GM18499 (cell line): ENCODE data around the gene CNKSR2.

Experiments
- ATAC-seq: cut with Tn5 transposase; IDR thresholded peaks from one replicate; pipeline ENCODE4 v1.9.1; 2021; ENCODE audit warnings: moderate number of reproducible peaks; ENCODE audit not compliant: insufficient read depth, unreplicated experiment

Gene CNKSR2

DNA sequence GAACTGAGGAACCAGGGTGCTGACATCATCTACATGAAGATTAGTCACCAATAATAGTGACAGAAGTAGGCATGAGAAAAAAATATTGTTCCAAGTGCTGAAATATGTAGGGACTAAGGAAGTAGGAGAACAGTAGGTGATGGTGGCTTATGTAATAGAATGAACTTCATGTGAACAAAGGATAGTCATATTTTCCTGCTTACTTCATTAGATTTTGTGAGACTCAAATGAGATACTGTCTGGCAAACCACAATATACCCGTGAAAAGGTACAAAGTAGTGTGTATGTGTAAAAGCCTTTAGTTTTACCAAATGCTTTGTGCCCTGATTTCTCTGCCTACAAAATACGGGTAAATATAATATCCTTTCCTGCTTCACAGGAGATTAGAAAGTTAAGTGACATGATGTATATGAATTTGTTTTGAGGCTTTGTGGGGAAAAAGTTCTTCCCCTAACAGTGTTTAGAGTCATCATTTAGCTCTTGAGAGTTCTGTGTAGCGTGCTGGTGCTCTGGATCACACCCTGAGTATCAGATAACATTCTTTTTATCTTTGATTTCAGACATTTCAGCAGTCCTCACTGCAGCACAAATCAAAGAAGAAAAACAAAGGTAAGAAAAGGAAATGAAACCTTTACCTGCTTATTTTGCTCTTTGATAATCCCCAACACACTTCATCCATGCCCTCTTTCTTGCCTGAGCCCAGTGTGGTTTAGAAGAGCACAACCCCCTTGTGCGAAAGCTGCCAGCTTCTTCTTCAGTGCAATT lies 216.0 kb downstream of the CNKSR2 start:
- no peak for ATAC-seq

GRCh38 chrX:21606002-21606401 lies 231.8 kb downstream of the CNKSR2 start:
- ATAC-seq = no peak

DNA sequence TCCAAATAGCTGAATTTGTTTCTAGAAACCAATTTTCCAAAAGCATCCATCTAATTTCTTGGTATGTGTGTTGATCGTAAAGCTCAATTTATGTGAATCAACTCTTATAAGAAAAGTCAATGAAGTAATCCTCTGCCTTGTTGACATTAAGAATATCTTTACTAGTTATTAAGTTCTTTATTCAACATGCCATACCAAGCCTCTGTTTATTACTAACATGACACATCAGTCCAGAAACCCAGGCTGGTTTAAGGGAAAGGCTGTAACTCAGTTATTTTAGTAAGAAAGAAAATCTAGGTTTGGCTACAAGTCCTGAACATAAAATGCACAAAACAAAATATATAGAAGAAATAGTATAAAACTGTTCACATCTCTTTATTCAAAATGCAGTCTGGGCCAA lies 235.9 kb downstream of the CNKSR2 start:
- ATAC-seq = no peak

DNA sequence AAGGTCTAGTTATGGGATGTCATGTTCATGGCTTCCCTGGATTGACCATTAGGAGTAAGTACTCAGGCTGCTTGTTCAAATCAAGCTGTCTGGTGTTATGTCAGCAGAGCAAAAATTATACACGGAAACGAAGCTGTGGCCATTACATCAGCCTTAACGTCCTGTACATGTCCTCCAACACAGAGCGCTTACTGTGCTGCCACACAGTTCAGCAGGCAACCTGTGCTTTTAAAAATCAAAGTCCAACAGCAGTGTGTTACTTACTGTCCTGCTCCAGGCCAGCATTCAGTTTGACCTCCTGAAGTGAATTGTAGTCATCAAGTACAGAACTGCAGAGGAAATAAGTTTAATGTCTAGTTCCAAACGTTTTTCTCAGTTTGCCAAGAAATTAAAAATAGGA lies 237.9 kb downstream of the CNKSR2 start:
- no peak for ATAC-seq

GRCh38 chrX:21616386-21616785 lies 242.2 kb downstream of the CNKSR2 start:
- no peak for ATAC-seq

DNA sequence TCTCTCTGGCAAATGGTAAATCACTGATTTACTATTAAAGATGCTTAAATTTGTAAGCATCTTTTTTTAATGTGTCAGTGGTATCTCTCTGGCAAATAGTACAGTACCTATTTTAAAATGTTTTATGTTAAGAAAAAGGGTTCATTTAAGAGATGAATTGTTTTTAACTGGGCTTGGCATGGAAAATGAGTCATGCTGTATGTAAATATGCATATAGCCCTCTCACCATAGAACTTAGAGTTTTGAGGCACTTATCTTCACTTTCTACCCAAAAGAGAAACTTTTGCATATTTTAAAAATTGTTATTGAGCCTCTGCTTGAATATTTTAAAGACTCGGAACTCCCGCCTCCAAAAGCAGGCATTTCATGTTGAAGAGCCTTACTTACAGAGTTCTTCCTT lies 246.0 kb downstream of the CNKSR2 start:
- ATAC-seq = no peak

DNA sequence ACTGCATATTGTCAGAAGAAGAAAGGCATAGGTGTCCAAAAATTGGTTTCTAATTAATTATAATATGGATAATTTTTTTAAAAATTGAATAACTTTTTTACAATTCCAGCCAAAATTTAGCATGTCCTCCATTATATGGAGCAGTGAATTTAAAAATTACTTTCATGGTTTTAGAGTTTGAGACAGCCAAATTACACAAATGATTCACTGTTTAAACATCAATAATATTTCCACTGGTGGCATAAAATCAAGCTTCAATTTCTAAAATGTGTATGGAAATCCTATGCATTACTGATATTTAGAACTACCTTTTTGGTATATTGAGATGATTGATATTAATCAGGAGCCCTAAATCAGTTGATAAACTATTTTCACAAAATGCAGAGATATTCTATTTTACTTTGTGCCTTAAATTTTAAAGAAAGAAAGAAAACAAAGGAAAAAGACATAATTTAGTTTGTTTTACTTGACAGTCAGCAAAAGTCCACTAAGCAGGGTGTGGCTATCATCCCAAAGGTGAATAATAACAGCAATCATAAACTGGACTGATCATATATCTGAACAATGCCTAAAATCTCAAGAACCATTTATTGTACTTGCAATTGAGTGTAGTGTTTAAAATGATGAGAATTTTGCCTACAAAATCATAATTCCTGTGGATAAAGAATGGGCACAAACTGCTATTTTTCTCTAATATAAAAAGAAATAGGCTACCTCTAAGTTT lies 249.7 kb downstream of the CNKSR2 start:
- ATAC-seq = no peak

GRCh38 chrX:21632027-21632426 lies 257.8 kb downstream of the CNKSR2 start:
- no peak for ATAC-seq

DNA sequence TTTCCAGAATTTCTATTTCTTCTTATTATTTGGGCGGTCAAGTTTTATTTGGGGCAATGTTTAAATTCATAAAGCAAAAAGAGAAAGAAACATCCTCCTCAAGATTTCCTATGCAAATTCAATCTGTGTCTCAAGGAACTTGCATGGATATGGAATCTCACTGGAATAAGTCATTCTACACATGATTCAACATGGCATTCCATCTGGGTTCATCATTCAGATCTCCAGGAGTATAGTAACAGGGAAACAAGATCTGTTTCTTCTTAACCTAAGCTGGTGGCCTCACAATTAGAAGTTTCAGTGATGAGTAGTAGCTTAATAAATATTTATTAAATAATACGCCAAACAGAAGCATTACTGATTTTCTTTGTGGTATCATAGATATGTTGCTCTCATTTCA lies 264.1 kb downstream of the CNKSR2 start:
- ATAC-seq = no peak

DNA sequence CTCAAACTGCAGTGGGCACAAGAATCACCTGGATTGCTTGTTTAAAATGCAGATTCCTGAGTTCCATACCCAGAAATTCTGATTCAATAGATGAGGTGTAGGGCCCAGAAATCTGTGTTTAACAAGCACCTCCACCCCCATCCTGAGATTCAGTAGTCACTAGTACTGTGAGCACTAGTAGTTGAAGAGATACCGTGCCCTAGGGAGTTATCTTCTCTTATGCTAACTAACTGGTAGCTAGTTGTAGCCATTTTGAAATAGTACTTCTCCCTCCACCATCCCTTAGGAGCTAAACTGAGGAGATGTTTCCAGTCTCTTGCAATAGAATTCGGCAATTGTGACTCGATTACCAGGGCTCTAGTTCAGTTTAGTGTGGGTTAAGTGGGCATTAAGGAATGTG lies 265.6 kb downstream of the CNKSR2 start:
- ATAC-seq = no peak

- no peak for ATAC-seq
Measured at GRCh38 chrX:21645431-21645830, 271.2 kb downstream of the CNKSR2 start.

- ATAC-seq = no peak
Measured at GRCh38 chrX:21645886-21646285, 271.7 kb downstream of the CNKSR2 start.

GRCh38 chrX:21655901-21656586 lies 281.8 kb downstream of the CNKSR2 start:
- no peak for ATAC-seq

- ATAC-seq = no peak
Measured at GRCh38 chrX:21656587-21657317, 282.5 kb downstream of the CNKSR2 start.

DNA sequence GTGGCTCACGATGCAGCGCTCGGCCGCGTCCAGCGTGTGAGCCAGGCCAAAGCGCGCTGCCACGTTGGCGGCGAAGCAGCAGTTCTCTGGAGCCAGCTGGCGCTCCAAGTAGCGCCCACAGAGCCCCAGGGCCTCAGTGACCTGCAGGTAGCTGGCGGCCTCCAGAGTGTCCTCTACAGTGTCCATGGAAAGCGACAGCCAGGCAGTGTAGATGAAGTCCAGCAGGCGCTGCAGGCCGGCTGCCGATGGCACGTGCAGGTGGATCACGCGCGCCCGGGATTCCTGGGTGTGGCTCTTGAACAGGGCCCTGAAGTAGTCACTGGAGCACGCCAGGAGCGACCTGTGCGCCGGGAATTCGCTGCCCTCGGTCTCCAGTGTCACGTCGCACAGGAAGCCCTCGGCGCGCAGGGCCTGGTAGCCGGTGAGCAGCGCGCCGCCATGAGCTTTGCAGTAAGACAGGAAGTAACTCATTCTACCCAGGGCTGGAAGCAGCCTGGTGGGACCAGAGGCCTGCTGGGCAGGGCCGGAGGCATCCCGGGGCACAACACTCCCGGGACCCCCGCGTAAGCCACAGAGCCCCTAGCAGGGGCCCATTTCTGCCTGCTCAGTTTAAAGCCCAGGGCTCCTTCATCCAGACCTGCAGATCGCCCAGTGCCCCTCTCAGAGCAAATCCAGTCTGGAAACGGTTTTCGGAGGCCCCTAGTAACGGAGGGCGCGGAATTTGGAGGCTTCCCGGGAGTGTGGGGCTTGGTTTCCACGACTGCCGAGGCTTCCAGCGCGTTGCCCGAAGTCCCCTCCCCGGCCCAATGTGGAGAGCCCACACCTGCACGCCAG lies 283.3 kb downstream of the CNKSR2 start:
- ATAC-seq = no peak

DNA sequence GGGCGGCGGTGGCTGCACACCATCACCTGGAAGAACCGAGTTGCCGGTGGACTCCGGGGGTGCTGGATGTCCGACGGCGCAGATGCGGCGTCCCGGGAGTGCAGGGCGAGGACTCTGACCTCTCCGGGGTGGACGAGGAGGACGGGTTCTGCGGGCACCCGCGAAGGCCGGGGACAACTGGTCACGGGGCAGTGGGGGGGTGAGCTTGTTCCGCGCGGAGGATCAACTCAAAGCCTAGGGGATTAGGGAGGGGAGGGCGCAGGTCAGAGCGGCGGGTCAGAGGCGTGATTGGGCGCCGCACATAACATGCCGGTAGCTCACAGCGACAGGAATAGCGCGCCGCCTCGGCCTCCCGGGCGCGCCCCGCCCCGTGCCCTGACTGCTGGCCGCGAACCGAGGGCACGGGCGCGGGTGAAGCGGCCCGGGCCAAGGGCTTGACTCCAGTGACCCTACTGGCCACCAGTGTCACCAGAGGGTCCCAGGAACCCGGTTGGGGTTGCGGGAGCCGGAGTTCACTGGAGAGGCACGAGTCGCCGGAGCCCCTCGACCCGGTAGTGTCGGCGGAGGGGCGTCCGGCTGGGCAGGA lies 284.0 kb downstream of the CNKSR2 start, which contains the start of gene KLHL34:
Gene KLHL34, minus strand, starts transcription at position 179 of the 586 bp plus-strand sequence. CDS start 542 bp downstream, outside the sequence.
- no peak for ATAC-seq

- ATAC-seq = no peak
Measured at GRCh38 chrX:21658746-21659145, 284.5 kb downstream of the CNKSR2 start.

GRCh38 chrX:21659320-21659719 lies 285.1 kb downstream of the CNKSR2 start:
- ATAC-seq = no peak

- ATAC-seq = no peak
Measured at GRCh38 chrX:21660156-21660555, 285.9 kb downstream of the CNKSR2 start.
